ENCODE data around the gene LSR. TPM values are rescaled to one million over a fixed set of nuclear protein-coding genes. Genes with fewer than 3 reads are reported as not detected.

LSR gene
- polyA plus RNA-seq, 3 donors = 0.08 to 0.17 TPM; not detected in 1

- intact Hi-C loops (cut with micrococcal nuclease) = loop anchor here in 1 of 2 donors (5.0 kb wide), 1 partner anchor 43 kb away; the partner anchor contains the start of gene USF2
- Histone ChIP-seq H4K20me1 (ENCODE audit: insufficient read depth, low read length) (no peaks in the 10 kb centered on the region), H3K4me2 (replicated peaks; ENCODE audit: extremely low read depth, low read length, poor library complexity, severe bottlenecking) (no peak overlapping the region), H2AFZ (ENCODE audit: insufficient read depth, low read depth, low read length, poor library complexity, severe bottlenecking) (no peak overlapping the region), H3K9ac (ENCODE audit: insufficient read depth, low read length, poor library complexity, severe bottlenecking) (no peak overlapping the region), H3K9me3 (replicated peaks in 1 of 2; ENCODE audit: control insufficient read depth in 1 of 2, insufficient read depth in 1 of 2, low read length in 2 of 2) (peaks cover 0 to 4% of the 10 kb centered on the region in 2 donors), H3K27me3 (ENCODE audit: control insufficient read depth in 2 of 2, insufficient read depth in 2 of 2, low read length in 2 of 2) (no peaks in the 10 kb centered on the region), H3K27ac (ENCODE audit: low read depth in 1 of 2, low read length in 2 of 2) (no peak overlapping the region), H3K36me3 (replicated peaks in 1 of 2; ENCODE audit: control insufficient read depth in 1 of 2, insufficient read depth in 2 of 2, low read length in 2 of 2) (no peaks in the 10 kb centered on the region), H3K79me2 (ENCODE audit: insufficient read depth, low read length) (no peaks in the 10 kb centered on the region), H3K4me3 (replicated peaks in 1 of 3; ENCODE audit: low read depth in 2 of 3, low read length in 3 of 3) (no peak overlapping the region), H3K4me1 (ENCODE audit: control insufficient read depth in 1 of 2, insufficient read depth in 2 of 2, low read length in 2 of 2) (peaks cover 13 to 19% of the 10 kb centered on the region in 2 donors)
- no peak for TF ChIP-seq CTCF (IDR thresholded peaks at IDR 0.05)
- Mint-ChIP-seq H3K27me3 (ENCODE audit: low read depth in 3 of 3) (peaks cover 2 to 9% (median 3%) of the 10 kb centered on the region in 3 donors), H3K4me3 (no peak overlapping the region), H3K36me3 (no peaks in the 10 kb centered on the region), H3K27ac (no peak overlapping the region), H3K9me3 (peaks cover 0 to 6% (median 3%) of the 10 kb centered on the region in 7 donors), H3K4me1 (peaks cover 22% of the 10 kb centered on the region)
- WGBS (ENCODE audit: insufficient coverage) = 100% methylated on average over 2 of the region's 4 CpGs
- no peak for DNase-seq
Observed at GRCh38 chr19:35223862-35224505, 24.8 kb upstream of the LSR start.

- peaks cover 13 to 19% of the 10 kb centered on the region in 2 donors for H3K4me1 ChIP-seq (ENCODE audit: control insufficient read depth in 1 of 2, insufficient read depth in 2 of 2, low read length in 2 of 2)
- no peaks in the 10 kb centered on the region for H3K36me3 ChIP-seq (replicated peaks in 1 of 2; ENCODE audit: control insufficient read depth in 1 of 2, insufficient read depth in 2 of 2, low read length in 2 of 2)
- Mint-ChIP-seq H3K27me3 (ENCODE audit: low read depth in 3 of 3) (peaks cover 3 to 10% (median 6%) of the 10 kb centered on the region in 3 donors), H3K4me3 (no peak overlapping the region), H3K27ac (peak overlapping the region in 1 of 7 donors; percentile 19), H3K36me3 (no peaks in the 10 kb centered on the region), H3K4me1 (peaks cover 22% of the 10 kb centered on the region), H3K9me3 (peaks cover 0 to 3% (median 0%) of the 10 kb centered on the region in 7 donors)
- no peak overlapping the region for H3K4me3 ChIP-seq (replicated peaks in 1 of 3; ENCODE audit: low read depth in 2 of 3, low read length in 3 of 3)
- no peaks in the 10 kb centered on the region for H4K20me1 ChIP-seq (ENCODE audit: insufficient read depth, low read length)
- H2AFZ ChIP-seq (ENCODE audit: insufficient read depth, low read depth, low read length, poor library complexity, severe bottlenecking) = peak overlapping the region; percentile 32
- intact Hi-C loops (cut with micrococcal nuclease) = loop anchor here in 1 of 2 donors (5.0 kb wide), 1 partner anchor 42 kb away; the partner anchor contains the start of gene USF2
- WGBS (ENCODE audit: insufficient coverage) = 89% methylated on average over 38 of the region's 41 CpGs
- DNase-seq = no peak
- H3K9me3 ChIP-seq (replicated peaks in 1 of 2; ENCODE audit: control insufficient read depth in 1 of 2, insufficient read depth in 1 of 2, low read length in 2 of 2) = no peaks in the 10 kb centered on the region
- H3K9ac ChIP-seq (ENCODE audit: insufficient read depth, low read length, poor library complexity, severe bottlenecking) = no peak overlapping the region
- H3K27ac ChIP-seq (ENCODE audit: low read depth in 1 of 2, low read length in 2 of 2) = no peak overlapping the region
- H3K27me3 ChIP-seq (ENCODE audit: control insufficient read depth in 2 of 2, insufficient read depth in 2 of 2, low read length in 2 of 2) = no peaks in the 10 kb centered on the region
- no peak for TF ChIP-seq CTCF (IDR thresholded peaks at IDR 0.05)
- peak overlapping the region; percentile 30 for H3K4me2 ChIP-seq (replicated peaks; ENCODE audit: extremely low read depth, low read length, poor library complexity, severe bottlenecking)
- H3K79me2 ChIP-seq (ENCODE audit: insufficient read depth, low read length) = no peaks in the 10 kb centered on the region
Observed at GRCh38 chr19:35224681-35225571, 23.9 kb upstream of the LSR start.

All from CD14-positive monocyte (primary cell).